Activated gamma-delta T cell treated with anti-CD3 and anti-CD28 coated beads, Interleukin-2, amount 50 U/mL, for 16 hours (primary cell): ENCODE measurements around the gene CTSD.
"Not testable (repeated sequence)": the region's sequence is repeated elsewhere in the genome, so short reads cannot be mapped to it uniquely, and the experiment has no call there.

ENCODE experiments used
- DNase-seq: peaks from one replicate; pipeline ENCODE4 v3.0.0-alpha.2; 2020; ENCODE audit warnings: low read depth

The CTSD gene

DNA sequence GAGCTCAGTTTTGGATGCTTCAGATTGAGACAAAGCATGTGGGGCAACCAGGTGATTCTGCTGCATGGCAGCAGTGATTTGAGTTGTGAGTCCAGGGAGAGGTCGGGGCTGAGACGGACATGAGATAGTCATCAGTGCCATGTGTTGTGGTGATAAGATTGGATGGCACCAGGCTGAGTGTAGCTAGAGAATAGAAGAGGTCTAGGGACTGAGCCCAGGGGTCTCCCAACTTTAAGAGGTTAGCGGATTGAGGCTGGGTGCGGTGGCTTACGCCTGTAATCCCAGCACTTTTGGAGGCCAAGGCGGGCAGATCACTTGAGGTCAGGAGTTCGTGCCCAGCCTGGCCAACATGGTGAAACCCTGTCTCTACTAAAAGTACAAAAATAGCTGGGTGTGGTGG is 6.3 kb upstream of the CTSD start:
- DNase-seq = no peak

DNA sequence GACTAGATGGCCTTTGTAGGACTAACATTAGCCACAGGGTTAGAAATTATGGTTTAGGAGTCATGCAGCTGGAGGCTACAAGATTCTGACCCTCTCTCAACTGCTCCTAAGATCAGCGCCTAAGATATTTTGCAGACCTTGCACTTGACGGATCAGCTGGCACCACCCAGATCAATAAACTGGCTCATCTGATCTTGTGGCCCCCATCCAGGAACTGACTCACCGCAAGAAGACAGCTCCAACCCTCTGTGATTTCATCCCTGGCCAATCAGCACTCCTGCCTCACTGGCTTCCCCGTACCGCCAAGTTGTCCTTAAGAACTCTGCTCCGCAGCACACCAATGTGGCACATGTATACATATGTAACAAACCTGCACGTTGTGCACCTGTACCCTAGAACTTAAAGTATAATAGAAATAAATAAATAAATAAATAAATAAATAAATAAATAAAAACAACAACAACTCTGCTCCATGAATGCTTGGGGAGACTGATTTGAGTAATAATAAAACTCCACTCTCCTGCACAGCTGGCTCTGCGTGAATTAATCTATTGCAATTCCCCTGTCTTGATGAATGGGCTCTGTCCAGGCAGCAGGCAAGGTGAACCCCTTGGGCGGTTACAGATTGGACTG is 5.7 kb upstream of the CTSD start:
- not testable (repeated sequence) for DNase-seq

DNA sequence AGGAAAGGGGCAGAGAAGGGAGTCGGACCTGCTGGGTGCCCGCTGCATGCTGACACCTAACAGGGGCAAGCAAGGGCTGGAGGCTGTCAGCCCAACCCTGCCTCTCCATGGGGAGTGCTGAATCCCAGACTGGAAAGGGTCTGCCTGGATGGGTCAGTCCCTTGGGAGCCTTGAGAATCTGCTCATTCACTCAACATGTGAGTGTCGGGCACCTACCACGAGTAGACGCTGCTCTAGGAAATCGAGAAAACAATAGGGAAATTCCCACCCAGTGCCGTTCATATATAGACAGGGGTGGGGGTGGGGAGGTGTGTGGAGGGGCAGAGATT is 4.4 kb upstream of the CTSD start:
- no peak for DNase-seq

DNA sequence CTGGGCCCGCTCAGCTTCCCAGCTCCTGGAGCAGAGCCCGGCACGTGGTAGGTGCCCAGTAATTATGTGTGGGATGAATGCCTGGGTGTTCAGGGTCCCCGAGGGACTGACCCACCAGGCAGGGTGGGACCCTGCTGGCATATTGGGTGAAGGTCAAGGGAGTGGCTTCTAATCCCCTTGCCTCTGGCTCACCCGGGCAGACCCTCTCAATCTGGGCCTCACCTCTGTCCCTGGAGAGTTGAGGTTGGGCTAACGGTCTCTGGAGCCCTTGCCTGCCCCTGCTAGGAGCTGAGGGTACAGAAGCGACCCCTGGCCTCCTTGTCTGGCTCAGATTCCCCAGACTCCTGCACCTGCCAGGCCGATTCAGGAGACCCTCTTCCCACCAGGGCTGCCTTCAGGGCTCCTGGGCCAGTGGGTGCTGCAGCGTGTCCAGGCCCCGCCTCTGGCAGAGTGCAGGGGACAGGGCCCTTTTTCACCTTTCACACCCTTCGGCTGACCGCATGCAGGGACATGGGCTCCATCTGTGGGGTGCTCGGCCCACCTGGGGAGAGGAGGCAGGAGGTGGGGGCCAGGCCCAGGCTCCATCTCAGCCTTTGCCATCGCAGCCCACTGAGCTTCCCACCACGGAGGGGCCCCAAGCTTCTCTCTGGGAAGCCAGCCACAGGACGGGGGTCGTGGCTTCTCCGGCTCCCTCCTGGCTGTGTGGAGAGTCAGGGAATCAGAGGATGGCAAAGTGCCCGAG is 3.8 kb upstream of the CTSD start:
- DNase-seq = no peak

DNA sequence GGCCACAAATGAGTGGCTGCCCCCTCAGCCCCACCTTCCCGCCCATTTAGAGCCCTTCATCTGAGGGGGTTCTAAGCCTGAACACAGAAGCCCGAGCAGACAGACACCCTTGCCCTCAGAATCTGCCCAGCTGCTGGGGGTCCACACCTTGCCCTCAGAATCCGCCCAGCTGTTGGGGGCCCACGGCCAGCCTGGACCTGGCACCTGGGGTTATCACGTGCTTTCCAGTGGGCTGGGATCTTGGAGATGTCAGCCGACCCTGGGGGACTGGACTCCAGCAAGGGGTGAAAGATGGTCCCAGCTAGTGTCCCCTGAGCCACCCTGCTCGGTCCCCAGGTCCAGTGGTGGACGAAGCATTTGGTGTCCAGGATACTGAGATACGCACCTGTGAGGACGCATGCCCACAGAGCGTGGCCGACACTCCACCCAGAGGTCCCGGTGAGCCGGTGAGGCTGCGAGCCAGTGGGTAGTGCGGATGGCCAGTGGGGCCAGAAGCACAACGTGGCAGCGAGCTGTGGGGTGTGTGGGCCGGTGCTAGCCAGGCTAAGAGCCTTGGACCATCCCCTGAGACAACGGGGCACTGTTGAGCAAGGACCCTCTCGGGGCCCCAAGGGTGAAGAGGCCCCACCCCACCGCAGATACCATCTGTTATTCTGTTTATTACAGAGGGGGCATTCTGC is 3.1 kb upstream of the CTSD start:
- no peak for DNase-seq

DNA sequence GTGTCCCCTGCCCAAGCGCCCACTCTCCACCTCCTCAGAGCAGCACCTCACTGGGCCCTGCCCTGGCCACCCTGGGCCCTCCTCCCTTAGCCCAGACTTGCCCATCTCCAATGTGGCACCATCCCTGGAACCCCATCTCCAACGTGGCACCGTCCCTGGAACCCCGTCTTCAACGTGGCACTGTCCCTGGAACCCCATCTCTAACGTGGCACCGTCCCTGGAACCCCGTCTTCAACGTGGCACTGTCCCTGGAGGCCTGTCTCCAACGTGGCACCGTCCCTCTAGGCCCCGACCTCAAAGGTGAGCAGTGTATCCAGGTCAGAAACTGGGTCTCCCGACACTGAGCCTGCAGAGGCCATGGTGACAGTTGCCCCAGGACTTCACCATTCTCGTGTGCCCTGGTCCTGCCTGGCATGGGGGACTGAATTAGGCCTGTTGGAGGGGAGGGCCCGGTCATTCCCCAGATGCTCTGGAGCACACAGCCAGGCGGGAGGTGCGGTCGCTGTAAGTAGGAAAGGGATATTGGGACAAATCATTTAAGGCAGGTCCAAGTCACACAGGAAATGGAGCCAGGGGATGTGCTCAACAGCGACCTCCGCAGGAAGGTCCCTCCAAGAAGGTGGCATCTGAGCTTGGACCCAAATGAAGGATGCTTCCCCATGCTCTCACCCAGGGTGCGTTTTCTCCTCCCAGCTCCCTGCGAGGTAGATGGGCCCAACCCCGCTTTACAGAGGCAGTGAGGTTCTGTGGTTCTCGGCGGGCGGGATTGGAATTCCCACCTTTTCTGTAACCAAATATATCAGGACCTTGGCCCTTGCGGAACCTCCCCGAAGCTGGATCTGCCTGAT is 2.4 kb upstream of the CTSD start:
- no peak for DNase-seq

DNA sequence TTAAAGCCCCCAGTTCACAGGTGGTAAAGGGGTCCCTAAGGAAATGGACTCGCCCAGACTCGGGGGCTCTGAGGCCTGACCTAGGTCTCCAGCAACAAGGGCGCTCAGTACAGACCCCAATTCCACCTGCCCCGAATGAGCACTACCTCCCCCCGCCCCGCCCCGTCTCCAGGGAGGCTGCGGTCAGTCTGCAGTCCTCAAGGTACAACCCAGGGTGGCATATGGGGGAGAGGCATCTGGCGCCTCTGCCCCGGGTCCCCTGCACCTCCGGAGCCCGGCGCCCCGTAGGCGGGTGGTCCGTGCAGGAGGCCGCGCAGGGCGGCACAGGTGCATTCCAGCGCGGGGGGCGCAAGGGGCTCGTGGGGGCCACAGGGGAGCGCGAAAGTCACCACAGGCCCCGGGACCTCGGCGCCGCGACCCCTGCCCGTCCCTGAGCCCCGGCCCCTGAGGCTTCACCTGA is 361 bp downstream of the CTSD start:
- no peak for DNase-seq

DNA sequence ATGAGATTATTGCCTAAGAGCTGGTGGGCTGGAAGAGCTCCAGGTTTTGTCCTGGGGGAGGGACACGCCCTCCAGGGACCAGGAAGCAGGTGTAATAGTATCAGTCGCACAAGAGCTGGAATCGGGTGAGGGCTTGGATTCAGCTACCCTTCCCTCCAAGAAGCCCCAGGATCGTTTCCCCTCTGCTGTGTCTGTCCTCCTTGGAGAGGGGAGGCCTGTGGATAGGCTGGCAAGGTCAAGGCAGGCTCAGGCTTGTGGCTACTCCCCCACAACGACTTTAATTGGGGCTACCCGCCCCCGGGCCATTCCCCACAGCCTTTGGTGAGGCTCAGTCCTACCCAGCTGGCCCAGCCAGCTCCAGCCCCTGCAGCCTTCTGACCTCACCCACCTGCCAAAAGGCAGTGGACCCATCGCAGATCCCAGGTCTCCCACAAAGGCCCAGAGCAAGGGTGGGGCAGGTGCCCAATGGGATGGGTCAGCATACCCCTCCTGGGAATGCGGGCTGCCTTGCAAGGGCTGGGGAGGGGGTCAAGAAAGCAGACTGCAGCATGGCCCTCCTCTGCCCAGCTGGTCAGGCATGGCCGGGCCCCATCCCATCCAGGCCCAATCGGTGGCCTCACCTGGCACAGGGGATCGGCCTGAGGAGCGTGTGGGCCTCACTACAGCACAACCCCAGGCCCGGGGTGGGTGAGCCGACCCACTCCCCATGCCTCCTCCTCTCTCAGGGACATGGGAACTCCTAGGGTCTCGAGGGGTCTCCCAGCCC is 1.0 kb downstream of the CTSD start:
- DNase-seq = no peak

DNA sequence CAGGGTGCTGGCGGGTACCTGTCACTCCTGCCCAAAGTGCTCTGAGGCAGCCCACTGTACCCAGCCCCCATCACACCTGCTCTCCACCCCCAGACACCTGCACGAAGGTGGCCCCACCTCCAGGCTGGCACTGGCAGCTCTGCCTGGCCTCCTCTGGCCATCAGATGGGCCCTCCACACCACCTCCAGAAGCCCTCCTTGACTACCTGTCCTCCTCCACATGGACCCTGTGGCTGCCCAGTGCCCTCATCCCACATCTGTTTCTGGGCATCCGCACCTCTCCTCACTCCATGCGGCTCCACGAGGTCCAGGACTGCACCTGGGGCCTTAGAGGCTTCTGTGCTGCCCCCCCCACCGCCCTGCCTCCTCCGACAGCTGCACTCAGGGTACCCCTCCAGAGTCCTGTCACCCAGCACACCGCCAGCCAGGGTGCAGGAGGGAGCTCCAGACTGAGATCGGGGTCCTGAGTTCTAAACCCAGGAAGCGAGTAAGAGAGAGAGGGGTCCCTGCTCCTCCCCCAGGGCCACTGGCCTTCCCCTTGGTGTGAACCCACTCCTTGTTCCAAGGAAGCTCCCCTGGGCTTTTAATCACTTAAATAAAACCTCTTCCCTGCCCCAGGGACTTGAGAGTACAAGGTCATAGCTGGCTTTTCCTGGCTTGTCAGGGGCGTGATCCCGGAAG is 1.7 kb downstream of the CTSD start:
- no peak for DNase-seq

DNA sequence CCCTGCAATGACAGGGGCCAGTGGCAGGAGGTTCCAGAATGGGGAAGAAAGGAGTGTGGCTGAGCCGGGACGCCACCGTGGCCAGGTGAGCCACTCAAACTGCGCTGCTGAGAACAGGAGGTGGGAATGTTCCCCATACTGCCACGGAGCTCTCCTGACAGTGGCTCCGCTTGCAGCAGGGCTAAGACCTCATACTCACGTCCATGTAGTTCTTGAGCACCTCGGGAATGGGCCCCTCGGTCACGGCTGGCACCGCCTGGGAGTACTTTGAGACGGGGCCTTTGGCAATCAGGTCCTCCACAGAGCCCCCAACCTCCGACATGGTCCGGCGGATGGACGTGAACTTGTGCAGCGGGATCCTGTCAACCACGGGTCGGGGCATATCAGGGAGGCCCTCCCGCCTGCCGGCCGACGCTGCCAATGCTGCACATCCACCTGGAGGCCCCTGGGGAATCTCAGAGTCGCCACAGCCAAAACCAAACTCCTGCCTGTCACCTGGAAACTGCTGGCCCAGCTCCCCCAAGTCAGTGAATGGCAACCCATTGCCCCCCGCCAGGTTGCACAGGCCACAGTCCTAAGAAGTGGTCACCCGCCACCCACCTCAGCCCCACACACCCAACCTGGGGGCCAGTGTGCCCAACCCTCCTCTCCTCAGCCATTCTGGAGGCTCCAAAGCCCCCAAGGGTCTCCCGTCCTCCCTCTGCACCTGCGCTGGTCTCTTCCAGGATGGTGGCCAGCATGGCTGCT is 2.4 kb downstream of the CTSD start:
- no peak for DNase-seq

DNA sequence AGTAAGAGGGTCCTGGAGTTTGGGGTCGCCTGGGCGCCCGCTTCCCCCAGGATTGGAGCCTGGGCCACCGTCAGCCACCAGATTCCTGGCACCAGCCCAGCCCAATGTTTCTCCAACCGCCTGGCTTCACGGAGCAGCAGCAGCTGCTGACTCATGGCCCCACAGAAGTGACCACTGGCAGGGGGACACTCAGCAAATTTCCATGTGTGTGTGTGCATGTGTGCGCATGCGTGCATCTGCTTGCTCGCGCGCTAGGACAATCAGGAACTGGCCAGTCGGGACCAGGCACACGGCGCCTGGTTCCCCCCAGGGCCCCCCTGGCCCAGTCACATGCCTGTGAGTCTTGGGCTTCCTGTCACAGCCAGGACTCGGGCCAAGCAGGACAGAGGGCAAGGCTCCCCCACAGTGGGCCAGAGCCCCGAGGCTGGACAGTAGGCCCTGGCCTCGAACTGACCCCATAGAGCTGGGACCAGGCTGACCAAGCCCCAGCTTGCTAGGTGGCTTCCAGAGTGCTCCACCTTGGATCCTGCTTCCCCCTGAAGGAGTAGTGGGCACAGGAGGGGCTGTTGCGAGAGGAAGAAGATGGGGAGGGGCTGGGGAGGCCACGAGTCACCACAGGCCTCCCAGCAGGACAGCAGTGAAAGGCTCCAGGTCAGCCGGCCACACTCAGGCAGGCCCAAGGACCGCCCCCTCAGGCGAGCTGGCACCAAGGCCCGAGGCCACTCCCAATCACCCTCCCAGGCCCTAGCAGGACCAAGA is 3.2 kb downstream of the CTSD start:
- DNase-seq = no peak

DNA sequence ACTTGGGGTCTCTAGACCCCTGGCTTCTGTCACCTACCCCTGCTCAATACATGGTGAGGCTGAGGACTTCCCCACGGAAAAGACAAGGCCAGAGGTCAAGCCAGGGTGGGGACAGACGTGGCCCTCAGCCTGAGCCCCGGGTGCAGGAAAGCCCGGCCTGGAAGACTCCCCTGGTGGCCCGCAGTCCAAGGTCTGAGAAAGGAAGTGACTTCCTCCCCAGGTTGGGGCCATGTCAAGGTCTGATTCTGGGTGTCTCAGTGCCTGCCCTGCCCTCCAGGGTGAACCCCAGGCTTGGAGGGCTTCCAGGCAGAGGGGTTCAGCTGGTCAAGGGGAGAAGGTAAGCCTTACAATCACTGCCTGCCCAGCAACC is 3.9 kb downstream of the CTSD start:
- DNase-seq = no peak

DNA sequence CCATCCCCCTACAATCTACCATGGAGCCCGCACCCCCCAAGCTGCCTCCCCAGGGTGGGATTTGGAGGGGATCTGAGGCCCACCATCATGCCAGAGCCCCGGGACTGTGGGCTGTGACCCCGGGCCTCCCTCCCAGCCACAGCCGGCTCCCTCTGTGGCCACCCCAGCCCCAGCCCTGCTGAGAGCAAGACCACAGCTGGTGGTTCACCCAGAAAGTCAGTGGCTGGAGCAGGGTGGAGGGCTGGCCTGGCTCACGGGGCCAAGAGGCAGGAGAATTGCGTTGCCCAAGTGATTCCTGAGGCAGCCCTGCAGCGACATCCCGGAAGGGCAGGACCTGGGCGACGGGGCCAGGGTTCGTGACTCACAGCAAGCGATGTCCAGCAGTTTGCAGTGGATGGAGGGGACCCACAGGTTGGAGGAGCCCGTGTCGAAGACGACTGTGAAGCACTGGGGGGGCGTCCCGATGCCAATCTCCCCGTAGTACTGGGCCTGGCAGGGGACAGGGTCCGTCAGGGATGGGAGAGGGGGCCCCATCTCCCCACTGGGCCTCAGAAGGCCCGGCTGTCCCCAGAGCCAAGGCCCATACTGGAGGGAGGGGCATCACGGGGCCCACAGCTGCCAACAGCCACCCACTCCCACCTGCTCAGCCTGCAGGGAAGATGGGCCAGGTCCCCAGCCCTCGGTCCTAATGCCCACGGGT is 4.4 kb downstream of the CTSD start:
- no peak for DNase-seq

DNA sequence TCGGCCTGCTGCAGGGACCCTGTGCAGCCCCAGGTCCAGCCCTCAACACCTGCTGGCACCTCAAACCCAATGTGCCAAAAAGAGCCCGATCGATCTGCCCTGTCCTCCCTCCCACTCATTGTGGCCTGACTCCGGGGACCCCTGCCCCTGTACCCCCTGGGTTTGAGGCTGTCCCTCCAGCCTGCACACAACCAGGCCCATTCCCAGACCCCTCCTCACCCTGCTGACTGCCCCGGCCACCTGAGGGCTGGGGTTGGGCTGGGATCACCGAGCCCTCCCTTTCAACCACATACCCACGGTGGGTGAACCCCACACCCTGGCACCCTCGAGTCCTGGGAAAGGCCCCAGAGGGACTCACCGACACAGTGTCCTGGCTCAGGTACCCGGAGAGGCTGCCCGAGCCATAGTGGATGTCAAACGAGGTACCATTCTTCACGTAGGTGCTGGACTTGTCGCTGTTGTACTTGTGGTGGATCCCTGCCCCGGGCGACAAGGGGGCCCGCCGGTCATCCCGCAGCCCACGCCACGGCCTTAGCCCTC is 5.0 kb downstream of the CTSD start:
- DNase-seq = no peak

DNA sequence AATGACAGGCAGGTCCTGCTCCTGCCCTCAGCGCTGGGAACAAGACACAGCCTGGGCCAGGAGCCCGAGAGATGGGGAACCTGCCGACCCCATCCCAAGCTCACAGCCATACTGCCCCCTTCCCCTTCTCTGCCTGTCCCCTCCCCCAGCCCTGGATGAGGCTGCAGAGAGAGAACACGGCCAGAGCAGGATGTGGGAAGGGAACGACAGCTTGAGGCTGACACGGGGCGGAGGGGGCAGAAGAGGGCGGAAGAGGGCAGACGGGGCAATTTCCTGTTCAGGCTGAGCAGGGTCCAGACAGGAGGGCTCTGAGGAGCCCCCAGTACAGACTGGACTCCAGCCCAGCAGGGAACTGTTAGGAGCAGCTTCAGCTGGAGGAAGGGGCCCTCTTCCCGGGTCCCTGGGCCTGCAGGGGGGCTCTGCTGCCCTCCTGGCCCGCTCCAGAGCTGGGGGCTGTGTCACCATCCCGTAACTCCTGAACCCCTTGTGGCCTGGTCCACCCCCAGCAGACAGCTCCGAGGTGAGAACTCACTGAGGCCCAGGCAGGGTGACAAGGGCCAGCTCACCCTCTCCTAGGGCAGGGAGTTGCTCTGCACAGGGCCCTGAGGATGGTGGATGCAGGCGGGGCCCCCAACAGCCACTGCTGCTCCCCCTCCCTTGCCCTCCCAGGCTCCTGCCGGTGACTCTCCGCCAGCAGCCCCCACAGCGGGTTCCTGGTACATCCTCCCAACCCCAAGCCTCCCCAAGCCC is 5.7 kb downstream of the CTSD start:
- DNase-seq = peak; percentile 31

DNA sequence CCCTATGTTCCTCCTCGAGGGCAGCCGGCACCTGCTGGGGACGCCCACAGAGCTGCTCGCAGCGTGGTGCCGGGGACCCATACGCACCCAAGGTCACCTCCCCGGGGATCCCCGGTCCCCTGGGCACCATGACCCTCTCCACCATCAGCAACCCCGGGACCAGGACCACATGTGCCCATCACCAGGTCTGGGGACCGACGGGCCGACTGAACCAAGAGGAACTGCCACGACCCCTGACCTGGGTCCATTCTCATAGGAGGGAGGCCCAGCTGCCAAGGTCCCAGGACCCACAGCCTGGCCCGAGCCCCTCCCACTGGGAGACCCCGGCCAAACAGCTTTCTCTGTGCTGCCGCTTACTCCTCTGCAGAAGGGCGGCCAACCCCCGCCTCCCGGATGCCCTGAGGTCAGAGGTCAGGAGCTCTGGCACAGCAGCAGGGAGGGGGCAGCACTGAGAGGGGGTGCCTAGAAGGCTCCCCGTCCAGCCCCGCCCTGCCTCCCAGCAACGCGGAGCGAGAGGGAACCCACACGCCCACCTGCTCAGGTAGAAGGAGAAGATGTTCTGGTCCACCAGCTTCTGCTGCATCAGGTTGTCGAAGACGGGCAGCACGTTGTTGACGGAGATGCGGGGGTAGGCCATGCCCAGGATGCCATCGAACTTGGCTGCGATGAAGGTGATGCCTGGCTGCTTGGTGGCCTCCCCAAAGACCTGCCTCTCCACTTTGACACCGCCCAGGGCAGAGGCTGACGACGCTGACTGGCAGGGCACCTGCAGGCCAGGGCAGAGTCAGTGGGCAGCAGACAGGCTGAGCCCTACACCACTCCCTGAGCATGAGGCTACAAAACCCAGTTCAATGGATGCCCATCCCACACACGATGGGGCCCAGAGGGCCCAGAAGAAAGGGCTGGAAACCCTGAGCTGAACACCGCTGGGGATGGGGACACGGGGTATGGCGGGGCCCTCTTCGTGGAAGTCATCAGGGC is 6.6 kb downstream of the CTSD start:
- no peak for DNase-seq
